ENCODE results near the gene GPR158.

GPR158 gene

DNA sequence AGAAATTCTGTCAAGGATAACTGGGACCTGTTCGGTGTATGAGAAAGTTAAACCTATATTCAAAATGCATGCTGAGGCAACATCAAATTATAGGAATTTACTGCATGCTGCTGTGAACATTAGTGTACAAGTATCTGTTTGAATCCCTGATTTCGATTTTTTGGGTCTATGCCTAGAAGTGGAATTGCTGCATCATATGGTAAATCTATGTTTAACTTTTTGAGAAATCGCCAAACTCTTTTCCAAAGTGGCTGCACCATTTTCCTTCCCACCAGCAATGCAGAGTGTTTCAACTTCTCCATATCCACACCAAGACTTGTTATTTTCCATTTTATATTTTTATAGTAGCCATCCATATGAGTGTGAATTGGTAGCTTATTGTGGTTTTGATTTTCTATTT is 306.7 kb downstream of the GPR158 start:
- H3K36me3 ChIP-seq (ENCODE audit: insufficient read depth): no peaks in the 10 kb centered on the region
- no peaks in the 10 kb centered on the region for H4K20me1 ChIP-seq (ENCODE audit: insufficient read depth)
- H3K9ac ChIP-seq: no peak overlapping the region
- no peak overlapping the region for H3K27ac ChIP-seq
- H3K4me1 ChIP-seq (ENCODE audit: low read depth, poor library complexity, severe bottlenecking): no peaks in the 10 kb centered on the region
- no peaks in the 10 kb centered on the region for H3K79me2 ChIP-seq (ENCODE audit: insufficient read depth, low read depth)
- TF ChIP-seq CTCF (conservative IDR thresholded peaks at IDR 0.05; ENCODE audit: low read depth, low read length): no peak
- H3K4me2 ChIP-seq: no peak overlapping the region
- no peak overlapping the region for H3K4me3 ChIP-seq (IDR thresholded peaks at IDR 0.05; ENCODE audit: insufficient read depth, low read depth, low read length)
- no peak overlapping the region for H2AFZ ChIP-seq (ENCODE audit: low read depth)
- H3K27me3 ChIP-seq (ENCODE audit: insufficient read depth, low read depth): no peaks in the 10 kb centered on the region

- Histone ChIP-seq H3K4me1 (ENCODE audit: low read depth, poor library complexity, severe bottlenecking) (no peaks in the 10 kb centered on the region), H3K4me2 (no peak overlapping the region), H3K79me2 (ENCODE audit: insufficient read depth, low read depth) (no peaks in the 10 kb centered on the region), H3K27me3 (ENCODE audit: insufficient read depth, low read depth) (no peaks in the 10 kb centered on the region), H2AFZ (ENCODE audit: low read depth) (no peak overlapping the region), H3K36me3 (ENCODE audit: insufficient read depth) (no peaks in the 10 kb centered on the region), H3K4me3 (IDR thresholded peaks at IDR 0.05; ENCODE audit: insufficient read depth, low read depth, low read length) (no peak overlapping the region), H3K9ac (no peak overlapping the region), H3K27ac (no peak overlapping the region), H4K20me1 (ENCODE audit: insufficient read depth) (no peaks in the 10 kb centered on the region)
- TF ChIP-seq CTCF (conservative IDR thresholded peaks at IDR 0.05; ENCODE audit: low read depth, low read length): no peak
Measured at GRCh38 chr10:25483999-25484398, 309.2 kb downstream of the GPR158 start.

GRCh38 chr10:25487266-25487665 is 312.5 kb downstream of the GPR158 start:
- H3K9ac ChIP-seq: no peak overlapping the region
- no peaks in the 10 kb centered on the region for H3K27me3 ChIP-seq (ENCODE audit: insufficient read depth, low read depth)
- no peak overlapping the region for H3K4me3 ChIP-seq (IDR thresholded peaks at IDR 0.05; ENCODE audit: insufficient read depth, low read depth, low read length)
- no peak overlapping the region for H3K4me2 ChIP-seq
- no peak overlapping the region for H3K27ac ChIP-seq
- TF ChIP-seq CTCF (conservative IDR thresholded peaks at IDR 0.05; ENCODE audit: low read depth, low read length): no peak
- no peaks in the 10 kb centered on the region for H4K20me1 ChIP-seq (ENCODE audit: insufficient read depth)
- H3K79me2 ChIP-seq (ENCODE audit: insufficient read depth, low read depth): no peaks in the 10 kb centered on the region
- H2AFZ ChIP-seq (ENCODE audit: low read depth): no peak overlapping the region
- no peaks in the 10 kb centered on the region for H3K4me1 ChIP-seq (ENCODE audit: low read depth, poor library complexity, severe bottlenecking)
- H3K36me3 ChIP-seq (ENCODE audit: insufficient read depth): no peaks in the 10 kb centered on the region

DNA sequence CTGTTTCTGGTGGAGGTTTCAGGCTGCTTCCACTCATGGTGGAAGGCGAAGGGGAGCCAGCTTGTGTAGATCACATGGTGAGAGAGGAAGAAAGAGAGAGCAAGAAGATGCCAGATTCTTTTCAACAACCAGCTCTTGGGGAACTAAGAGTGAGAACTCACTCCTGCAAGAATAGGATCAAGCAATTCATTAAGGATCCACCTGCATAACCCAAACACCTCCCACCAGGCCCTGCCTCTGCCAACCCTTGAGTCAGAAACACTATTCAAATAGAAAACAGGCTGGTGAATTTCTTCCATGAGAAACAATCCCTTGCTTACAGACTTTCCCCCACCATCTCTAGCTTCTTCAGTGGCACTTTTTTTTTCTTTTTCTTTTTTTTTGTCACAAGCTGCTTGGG is 317.2 kb downstream of the GPR158 start:
- H4K20me1 ChIP-seq (ENCODE audit: insufficient read depth): no peaks in the 10 kb centered on the region
- H3K4me2 ChIP-seq: no peak overlapping the region
- no peak overlapping the region for H3K9ac ChIP-seq
- H2AFZ ChIP-seq (ENCODE audit: low read depth): no peak overlapping the region
- H3K4me3 ChIP-seq (IDR thresholded peaks at IDR 0.05; ENCODE audit: insufficient read depth, low read depth, low read length): no peak overlapping the region
- no peak for TF ChIP-seq CTCF (conservative IDR thresholded peaks at IDR 0.05; ENCODE audit: low read depth, low read length)
- no peaks in the 10 kb centered on the region for H3K36me3 ChIP-seq (ENCODE audit: insufficient read depth)
- no peaks in the 10 kb centered on the region for H3K79me2 ChIP-seq (ENCODE audit: insufficient read depth, low read depth)
- no peaks in the 10 kb centered on the region for H3K27me3 ChIP-seq (ENCODE audit: insufficient read depth, low read depth)
- H3K4me1 ChIP-seq (ENCODE audit: low read depth, poor library complexity, severe bottlenecking): no peaks in the 10 kb centered on the region
- H3K27ac ChIP-seq: no peak overlapping the region

DNA sequence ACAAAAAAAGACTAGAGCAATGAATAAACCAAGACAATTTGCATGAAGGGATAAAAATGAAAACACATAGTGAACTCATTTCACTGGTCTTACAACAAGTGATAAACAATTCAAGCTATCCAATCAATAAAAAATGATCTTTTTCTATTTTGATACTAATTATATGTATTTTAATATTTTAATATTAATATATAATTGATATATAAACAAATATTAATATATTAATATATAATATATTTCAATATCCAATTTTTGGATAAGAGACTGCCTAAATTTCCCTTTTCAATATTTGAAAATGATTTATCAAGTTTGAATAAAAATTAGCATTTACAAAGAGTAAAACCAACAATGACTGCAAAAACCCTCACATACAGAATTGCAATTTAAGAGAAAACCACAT is 317.9 kb downstream of the GPR158 start:
- no peaks in the 10 kb centered on the region for H3K79me2 ChIP-seq (ENCODE audit: insufficient read depth, low read depth)
- no peaks in the 10 kb centered on the region for H3K36me3 ChIP-seq (ENCODE audit: insufficient read depth)
- no peak overlapping the region for H3K27ac ChIP-seq
- no peaks in the 10 kb centered on the region for H3K4me1 ChIP-seq (ENCODE audit: low read depth, poor library complexity, severe bottlenecking)
- H3K4me2 ChIP-seq: no peak overlapping the region
- no peaks in the 10 kb centered on the region for H4K20me1 ChIP-seq (ENCODE audit: insufficient read depth)
- no peak for TF ChIP-seq CTCF (conservative IDR thresholded peaks at IDR 0.05; ENCODE audit: low read depth, low read length)
- no peaks in the 10 kb centered on the region for H3K27me3 ChIP-seq (ENCODE audit: insufficient read depth, low read depth)
- no peak overlapping the region for H2AFZ ChIP-seq (ENCODE audit: low read depth)
- no peak overlapping the region for H3K4me3 ChIP-seq (IDR thresholded peaks at IDR 0.05; ENCODE audit: insufficient read depth, low read depth, low read length)
- H3K9ac ChIP-seq: no peak overlapping the region
